H1 (cell line): ENCODE data around the gene HLA-DOB. TPM values are rescaled to one million over a fixed set of nuclear protein-coding genes. Genes with fewer than 3 reads are reported as not detected.

ENCODE experiments used
- CTCF ChIA-PET: fragments of 300-600 bp; sonication (Branson Sonifier 250); formaldehyde crosslinking; loops from one replicate; lab custom pipeline; 2021; ENCODE audit not compliant: partially characterized antibody; lab: Charles Lee
- POLR2A ChIA-PET: fragments of 300-600 bp; sonication (Branson Sonifier 250); formaldehyde crosslinking; loops from one replicate; lab custom pipeline; 2021; ENCODE audit warnings: inconsistent platforms; ENCODE audit not compliant: partially characterized antibody; lab: Charles Lee
- DNase-seq, 2 experiments: peaks; one replicate each; pipeline versions ENCODE4 v3.0.0 to v3.0.0-alpha.2; 2010 to 2022; ENCODE audit warnings: low spot score in 2 of 2, low read depth in 1 of 2, mixed read lengths in 1 of 2
- FAIRE-seq: peaks from 2 replicates; lab custom pipeline; 2011; peaks lifted over from hg19 to GRCh38; lab: Jason Lieb, UNC
- H2AFZ ChIP-seq: 2 replicates; pipeline ENCODE4 v1.8.1; 2012; ENCODE audit warnings: low read length, inconsistent platforms
- H2AK5ac ChIP-seq: 2 replicates; pipeline ENCODE4 v1.6.1; 2013; ENCODE audit warnings: low read depth, low read length
- H2BK120ac ChIP-seq: replicated peaks from 2 replicates; pipeline ENCODE3; 2013; ENCODE audit warnings: low read depth, low read length, inconsistent platforms
- H2BK12ac ChIP-seq: 2 replicates; pipeline ENCODE4 v1.6.1; 2013; ENCODE audit warnings: low read depth, low read length
- H2BK15ac ChIP-seq: 2 replicates; pipeline ENCODE4 v1.6.1; 2013; ENCODE audit warnings: low read length
- H2BK20ac ChIP-seq: 2 replicates; pipeline ENCODE4 v1.6.1; 2013; ENCODE audit warnings: low read length
- H2BK5ac ChIP-seq: 2 replicates; pipeline ENCODE4 v1.6.1; 2013; ENCODE audit warnings: low read depth, low read length
- H3K14ac ChIP-seq: 2 replicates; pipeline ENCODE4 v1.6.1; 2013; ENCODE audit warnings: inconsistent platforms; ENCODE audit not compliant: insufficient read length
- H3K18ac ChIP-seq: 2 replicates; pipeline ENCODE4 v1.6.1; 2013; ENCODE audit warnings: low read length; ENCODE audit errors: extremely low read depth
- H3K23ac ChIP-seq: 2 replicates; pipeline ENCODE4 v1.6.1; 2013; ENCODE audit warnings: inconsistent platforms; ENCODE audit not compliant: insufficient read length
- H3K23me2 ChIP-seq: 2 replicates; pipeline ENCODE4 v1.6.1; 2013; ENCODE audit warnings: low read depth, low read length
- H3K27ac ChIP-seq: 2 replicates; pipeline ENCODE4 v1.6.1; 2011; ENCODE audit warnings: low read depth, low read length, inconsistent platforms
- H3K27me3 ChIP-seq, 4 experiments: replicated peaks in 1 of 4; 1 replicate in 1 of 4; 2 replicates in 3 of 4; pipeline versions ENCODE4 v1.6.1 to v1.8.1; 2011 to 2013; ENCODE audit warnings: low read length in 3 of 4, mild to moderate bottlenecking in 3 of 4, inconsistent platforms in 2 of 4, mixed read lengths in 2 of 4, moderate library complexity in 1 of 4; ENCODE audit not compliant: control insufficient read depth in 3 of 4, insufficient read depth in 3 of 4; ENCODE audit errors: extremely low read depth in 1 of 4
- H3K36me3 ChIP-seq, 4 experiments: 2 replicates each; pipeline versions ENCODE4 v1.6.1 to v1.8.1; 2011 to 2013; ENCODE audit warnings: mild to moderate bottlenecking in 4 of 4, low read length in 3 of 4, moderate library complexity in 2 of 4, control low read depth in 1 of 4, inconsistent platforms in 1 of 4; ENCODE audit not compliant: insufficient read depth in 4 of 4, control insufficient read depth in 2 of 4
- H3K4ac ChIP-seq: replicated peaks from 2 replicates; pipeline ENCODE3; 2013; ENCODE audit warnings: low read length, low read depth, mixed read lengths, inconsistent platforms; ENCODE audit not compliant: insufficient read length
- H3K4me1 ChIP-seq, 4 experiments: replicated peaks in 1 of 4; 1 replicate in 1 of 4; 2 replicates in 3 of 4; pipeline versions ENCODE4 v1.6.1 to v1.8.1; 2011 to 2013; ENCODE audit warnings: low read length in 3 of 4, inconsistent platforms in 2 of 4, mixed read lengths in 1 of 4; ENCODE audit not compliant: insufficient read depth in 4 of 4, control insufficient read depth in 3 of 4
- H3K4me2 ChIP-seq, 2 experiments: 2 replicates each; pipeline versions ENCODE4 v1.6.1 to v1.8.1; 2011 to 2013; ENCODE audit warnings: low read depth in 2 of 2, low read length in 2 of 2, control low read depth in 1 of 2, inconsistent platforms in 1 of 2, mild to moderate bottlenecking in 1 of 2; ENCODE audit not compliant: insufficient read depth in 1 of 2
- H3K4me3 ChIP-seq, 4 experiments: fragments of 200-600, 300-600 bp in 1 of 4; sonication (generic), shearing (Covaris generic), sonication (Bioruptor Twin) in 1 of 4; 2 replicates each; pipeline versions ENCODE4 v1.5.1 to v1.8.1; 2011 to 2016; ENCODE audit warnings: low read length in 4 of 4, low read depth in 3 of 4, control low read depth in 2 of 4, inconsistent platforms in 2 of 4, mild to moderate bottlenecking in 2 of 4, mixed read lengths in 1 of 4, moderate library complexity in 1 of 4; ENCODE audit not compliant: insufficient read depth in 2 of 4; ENCODE audit errors: extremely low read depth in 1 of 4
- H3K56ac ChIP-seq: replicated peaks from 2 replicates; pipeline ENCODE3; 2013; ENCODE audit warnings: low read depth, mild to moderate bottlenecking, mixed read lengths, low read length, inconsistent platforms; ENCODE audit not compliant: insufficient read length
- H3K79me1 ChIP-seq: 2 replicates; pipeline ENCODE4 v1.6.1; 2013; ENCODE audit warnings: low read depth, low read length, control low read depth
- H3K79me2 ChIP-seq, 2 experiments: 2 replicates each; pipeline versions ENCODE4 v1.6.1 to v1.8.1; 2012 to 2013; ENCODE audit warnings: low read length in 2 of 2, mild to moderate bottlenecking in 2 of 2, inconsistent platforms in 1 of 2; ENCODE audit not compliant: insufficient read depth in 2 of 2, control insufficient read depth in 1 of 2
- H3K9ac ChIP-seq, 4 experiments: replicated peaks in 1 of 4; 1 replicate in 1 of 4; 2 replicates in 3 of 4; pipeline versions ENCODE4 v1.6.1 to v1.8.1; 2011 to 2013; ENCODE audit warnings: low read depth in 3 of 4, low read length in 3 of 4, control low read depth in 2 of 4, mild to moderate bottlenecking in 2 of 4, moderate library complexity in 2 of 4, inconsistent platforms in 1 of 4; ENCODE audit errors: extremely low read depth in 1 of 4
- H3K9me3 ChIP-seq, 2 experiments: 2 replicates each; pipeline versions ENCODE4 v1.6.1 to v1.8.1; 2012 to 2013; ENCODE audit warnings: mild to moderate bottlenecking in 2 of 2, moderate library complexity in 2 of 2, control low read depth in 1 of 2, inconsistent platforms in 1 of 2, low read depth in 1 of 2, low read length in 1 of 2, mixed read lengths in 1 of 2; ENCODE audit not compliant: insufficient read depth in 2 of 2
- H4K20me1 ChIP-seq, 2 experiments: replicated peaks in 1 of 2; 2 replicates each; pipeline versions ENCODE3 to v1.8.1; 2011 to 2013; ENCODE audit warnings: inconsistent platforms in 2 of 2, low read length in 2 of 2, mild to moderate bottlenecking in 1 of 2; ENCODE audit not compliant: insufficient read depth in 2 of 2, control insufficient read depth in 1 of 2
- H4K5ac ChIP-seq: 2 replicates; pipeline ENCODE4 v1.6.1; 2013; ENCODE audit warnings: low read length, low read depth, mixed read lengths, inconsistent platforms; ENCODE audit not compliant: insufficient read length
- H4K8ac ChIP-seq: 2 replicates; pipeline ENCODE4 v1.8.0; 2013; ENCODE audit warnings: mild to moderate bottlenecking, moderate library complexity, low read length, inconsistent platforms; ENCODE audit not compliant: insufficient read depth; ENCODE audit errors: extremely low read depth
- H4K91ac ChIP-seq: replicated peaks from 2 replicates; pipeline ENCODE3; 2013; ENCODE audit warnings: low read length, mixed read lengths, inconsistent platforms; ENCODE audit not compliant: insufficient read length
- CHD1 ChIP-seq: IDR thresholded peaks from 2 replicates; pipeline ENCODE4 v1.6.1; 2012; ENCODE audit warnings: low read depth, low read length, improper control_type of control experiment
- CHD2 ChIP-seq: IDR thresholded peaks from 2 replicates; pipeline ENCODE4 v1.6.1; 2012; ENCODE audit warnings: low read length, improper control_type of control experiment
- CTBP2 ChIP-seq: IDR thresholded peaks from 2 replicates; pipeline ENCODE4 v1.7.0; 2011; ENCODE audit warnings: borderline replicate concordance, mild to moderate bottlenecking, moderate library complexity, mixed read lengths, low read length; ENCODE audit not compliant: insufficient read depth, insufficient read length
- PHF8 ChIP-seq: fragments of 200-600 bp; sonication (generic); conservative IDR thresholded peaks from 2 replicates; pipeline ENCODE4 v1.7.1; 2012; ENCODE audit warnings: low read depth, mild to moderate bottlenecking, inconsistent platforms, low read length, moderate library complexity
- RFX5 ChIP-seq: IDR thresholded peaks from 2 replicates; pipeline ENCODE4 v1.6.1; 2011; ENCODE audit warnings: low read depth, low read length, improper control_type of control experiment, borderline replicate concordance
- SIN3A ChIP-seq, 2 experiments: IDR thresholded peaks in 1 of 2; conservative IDR thresholded peaks in 1 of 2; 2 replicates each; pipeline ENCODE4 v1.6.1; 2011 to 2012; ENCODE audit warnings: low read length in 2 of 2, improper control_type of control experiment in 1 of 2, low read depth in 1 of 2, mild to moderate bottlenecking in 1 of 2
- SRF ChIP-seq: IDR thresholded peaks from 2 replicates; pipeline ENCODE4 v1.6.1; 2011; ENCODE audit warnings: mild to moderate bottlenecking, low read depth, low read length, moderate library complexity
- SUZ12 ChIP-seq: fragments of 200-600 bp; sonication (generic); IDR thresholded peaks from 2 replicates; pipeline ENCODE4 v1.6.1; 2012; ENCODE audit warnings: mild to moderate bottlenecking, inconsistent platforms, low read length, moderate library complexity, mixed read lengths
- WGBS, 2 experiments: shearing (Covaris generic) in 1 of 2; methylation state at CpG; one replicate each; pipeline versions ENCODE4 v1.1.6 to v1.1.7; 2013 to 2015; ENCODE audit warnings: low lambda C conversion rate in 2 of 2, mixed read lengths in 2 of 2, inconsistent platforms in 1 of 2, low coverage in 1 of 2, missing lambda C conversion rate in 1 of 2; ENCODE audit not compliant: insufficient replicate concordance in 2 of 2, insufficient coverage in 1 of 2, insufficient read length in 1 of 2; ENCODE audit errors: extremely low coverage in 1 of 2, missing lambda C conversion rate in 1 of 2; 5-methylcytosine and 5-hydroxymethylcytosine counted together
- polyA plus RNA-seq, 7 experiments: library from polyadenylated mRNA; depleted of rRNA in 3 of 7; stranded (reverse) in 5 of 7; unstranded in 2 of 7; fragments of >200 nt in 5 of 7; fragments of 200-250 nt in 2 of 7; gene quantifications; 1 replicate in 5 of 7; 2 replicates in 1 of 7; 4 replicates in 1 of 7; pipeline versions ENCODE4 v1.2.1 to v1.2.3, GENCODE V29; 2011 to 2013; ENCODE audit warnings: missing spikeins in 2 of 7, mixed read lengths in 2 of 7
- total RNA-seq: library from RNA; stranded (reverse); fragmentation: NEBNext Ultra II Directional; extraction: Animal tissue kit (Norgen Biotek cat#: 25700); gene quantifications from 2 replicates; pipeline ENCODE4 v1.2.1, GENCODE V29; 2021

The HLA-DOB gene
- total and polyA plus RNA-seq, 2 of the 8 experiments (the other 6 are each of a cell fraction or from before 2014, with no cell fraction given): 0.35 TPM; not detected in 1

- CTCF ChIA-PET: interaction anchor here (2.8 kb wide), 1 partner anchor 118 kb away, joined by 8 read pairs; no protein-coding TSS in a partner anchor
- TF ChIP-seq SRF (no peak), CTBP2 (no peak), SUZ12 (no peak), CHD1 (no peak), RFX5 (no peak), SIN3A (conservative IDR thresholded peaks at IDR 0.05 in 1 of 2, IDR thresholded peaks at IDR 0.05 in 1 of 2; ENCODE audit: low read depth in 1 of 2, low read length in 2 of 2) (no peak), PHF8 (no peak), CHD2 (no peak)
Observed at GRCh38 chr6:32830017-32830416, 13.2 kb upstream of the HLA-DOB start.

More at GRCh38 chr6:32830017-32830416, 13.2 kb upstream of the HLA-DOB start:
- H4K91ac ChIP-seq: no peak overlapping the region
- no peak overlapping the region for H3K4me2 ChIP-seq
- H3K23ac ChIP-seq: no peak overlapping the region
- H3K4me1 ChIP-seq: peaks cover 0 to 4% (median 0%) of the 10 kb centered on the region in 4 experiments; a peak in 1 of 7 replicates
- H3K36me3 ChIP-seq: peaks cover 0 to 2% (median 0%) of the 10 kb centered on the region in 4 experiments; a peak in 4 of 8 replicates
- no peak overlapping the region for H2BK20ac ChIP-seq
- POLR2A ChIA-PET: interaction anchor here (5.4 kb wide), 1 partner anchor 8 kb away, joined by 21 read pairs; the partner anchor contains the start of gene TAP2
- H2BK120ac ChIP-seq: no peak overlapping the region
- no peak overlapping the region for H4K8ac ChIP-seq
- no peaks in the 10 kb centered on the region for H3K27me3 ChIP-seq
- H3K9ac ChIP-seq: no peak overlapping the region
- H3K79me2 ChIP-seq: no peaks in the 10 kb centered on the region
- no peaks in the 10 kb centered on the region for H4K20me1 ChIP-seq
- H4K5ac ChIP-seq: no peak overlapping the region
- WGBS, 2 experiments: 90% methylated on average over 5 of the region's 5 CpGs; no CpG with 5 or more reads in 1 of the 2 experiments
- no peak overlapping the region for H3K4ac ChIP-seq
- H3K18ac ChIP-seq: no peak overlapping the region
- H3K9me3 ChIP-seq: no peaks in the 10 kb centered on the region
- H2BK12ac ChIP-seq: no peak overlapping the region
- no peak overlapping the region for H2AFZ ChIP-seq
- FAIRE-seq: no peak
- no peak overlapping the region for H2AK5ac ChIP-seq
- no peak overlapping the region for H3K4me3 ChIP-seq
- H2BK15ac ChIP-seq: no peak overlapping the region
- DNase-seq: no peak
- no peak overlapping the region for H3K27ac ChIP-seq
- H3K79me1 ChIP-seq: no peaks in the 10 kb centered on the region
- no peak overlapping the region for H3K56ac ChIP-seq
- H3K14ac ChIP-seq: no peak overlapping the region
- no peaks in the 10 kb centered on the region; the same call in 1 of the 2 replicates for H3K23me2 ChIP-seq
- no peak overlapping the region for H2BK5ac ChIP-seq
